PFSK-1 (cell line): ENCODE results near the gene RCOR3.

Source experiments
- FOXP2 ChIP-seq: optimal IDR thresholded peaks from 2 replicates; pipeline ENCODE3; 2011; ENCODE audit warnings: borderline replicate concordance, control low read depth, inconsistent platforms; ENCODE audit not compliant: insufficient read depth; ENCODE audit errors: extremely low read length, extremely low read depth
- POLR2AphosphoS5 ChIP-seq: IDR thresholded peaks from 2 replicates; pipeline ENCODE4 v1.6.1; 2012; ENCODE audit warnings: low read depth, mild to moderate bottlenecking, control low read depth, low read length, moderate library complexity
- REST ChIP-seq, 2 experiments: IDR thresholded peaks; 2 replicates each; pipeline versions ENCODE4 v1.6.1 to v1.8.0; 2011 to 2012; ENCODE audit warnings: low read depth in 2 of 2, low read length in 2 of 2, control low read depth in 1 of 2, inconsistent platforms in 1 of 2, mild to moderate bottlenecking in 1 of 2, moderate library complexity in 1 of 2; ENCODE audit not compliant: insufficient read depth in 1 of 2
- SIN3A ChIP-seq: IDR thresholded peaks from 2 replicates; pipeline ENCODE4 v1.6.1; 2012; ENCODE audit warnings: mild to moderate bottlenecking, low read length, moderate library complexity, borderline replicate concordance; ENCODE audit not compliant: insufficient read depth
- TAF1 ChIP-seq: IDR thresholded peaks from 2 replicates; pipeline ENCODE4 v1.6.1; 2012; ENCODE audit warnings: low read length, control low read depth, borderline replicate concordance; ENCODE audit not compliant: insufficient read depth

Gene RCOR3

GRCh38 chr1:211355873-211356272 lies 96.7 kb downstream of the RCOR3 start:
- TF ChIP-seq REST (IDR thresholded peaks at IDR 0.05; ENCODE audit: insufficient read depth in 1 of 2, low read depth in 2 of 2, low read length in 2 of 2) (no peak), SIN3A (no peak), FOXP2 (no peak), POLR2AphosphoS5 (no peak), TAF1 (no peak)

GRCh38 chr1:211356723-211357407 lies 97.7 kb downstream of the RCOR3 start:
- TF ChIP-seq TAF1 = no peak
- no peak for TF ChIP-seq REST (IDR thresholded peaks at IDR 0.05; ENCODE audit: insufficient read depth in 1 of 2, low read depth in 2 of 2, low read length in 2 of 2)
- TF ChIP-seq POLR2AphosphoS5 = no peak
- no peak for TF ChIP-seq FOXP2
- TF ChIP-seq SIN3A = no peak

- TF ChIP-seq FOXP2 (no peak), SIN3A (no peak), TAF1 (no peak), POLR2AphosphoS5 (no peak), REST (IDR thresholded peaks at IDR 0.05; ENCODE audit: insufficient read depth in 1 of 2, low read depth in 2 of 2, low read length in 2 of 2) (no peak)
Measured at GRCh38 chr1:211358685-211359084, 99.5 kb downstream of the RCOR3 start.

GRCh38 chr1:211359876-211360275 lies 100.7 kb downstream of the RCOR3 start:
- no peak for TF ChIP-seq REST (IDR thresholded peaks at IDR 0.05; ENCODE audit: insufficient read depth in 1 of 2, low read depth in 2 of 2, low read length in 2 of 2)
- no peak for TF ChIP-seq TAF1
- TF ChIP-seq SIN3A = no peak
- no peak for TF ChIP-seq POLR2AphosphoS5
- no peak for TF ChIP-seq FOXP2

GRCh38 chr1:211361202-211361601 lies 102.0 kb downstream of the RCOR3 start:
- TF ChIP-seq TAF1 (no peak), SIN3A (no peak), REST (IDR thresholded peaks at IDR 0.05; ENCODE audit: insufficient read depth in 1 of 2, low read depth in 2 of 2, low read length in 2 of 2) (no peak), POLR2AphosphoS5 (no peak), FOXP2 (no peak)
